ENCODE results near the gene MBOAT7. TPM values are rescaled to one million over a fixed set of nuclear protein-coding genes. Genes with fewer than 3 reads are reported as not detected.
"Not testable (repeated sequence)": the region's sequence is repeated elsewhere in the genome, so short reads cannot be mapped to it uniquely, and the experiment has no call there.

The MBOAT7 gene
- total RNA-seq, 1 experiment from 2014 or later: 32.1 TPM

- Histone ChIP-seq H3K9me3 (replicated peaks) (no peaks in the 10 kb centered on the region), H3K27ac (no peak overlapping the region), H3K36me3 (no peaks in the 10 kb centered on the region), H3K27me3 (no peaks in the 10 kb centered on the region), H3K4me3 (no peak overlapping the region), H3K4me1 (no peaks in the 10 kb centered on the region)
- no peak for DNase-seq
Observed at GRCh38 chr19:54186351-54186750, 3.0 kb downstream of the MBOAT7 start.

- Histone ChIP-seq H3K27ac (no peak overlapping the region), H3K9me3 (replicated peaks) (no peaks in the 10 kb centered on the region), H3K4me1 (peaks cover 2% of the 10 kb centered on the region; the same call in 1 of the 2 replicates), H3K4me3 (no peak overlapping the region), H3K27me3 (no peaks in the 10 kb centered on the region), H3K36me3 (no peaks in the 10 kb centered on the region)
- no peak for DNase-seq
Observed at GRCh38 chr19:54183431-54183830, 5.9 kb downstream of the MBOAT7 start.

- H3K36me3 ChIP-seq; H3K27me3 ChIP-seq; H3K4me1 ChIP-seq; H3K9me3 ChIP-seq (replicated peaks); H3K4me3 ChIP-seq; DNase-seq; H3K27ac ChIP-seq: not testable (repeated sequence)
Observed at GRCh38 chr19:54181894-54182293, 7.5 kb downstream of the MBOAT7 start.

GRCh38 chr19:54180691-54181091 is 8.7 kb downstream of the MBOAT7 start:
- H3K36me3 ChIP-seq: peaks cover 5% of the 10 kb centered on the region; the same call in 1 of the 2 replicates

GRCh38 chr19:54179921-54180461 is 9.4 kb downstream of the MBOAT7 start:
- H3K4me1 ChIP-seq: peaks cover 2% of the 10 kb centered on the region; the same call in 1 of the 2 replicates
- no peaks in the 10 kb centered on the region for H3K27me3 ChIP-seq
- H3K36me3 ChIP-seq: peaks cover 5% of the 10 kb centered on the region; the same call in 1 of the 2 replicates
- no peak overlapping the region for H3K27ac ChIP-seq
- DNase-seq: peak; percentile 62 to 70
- H3K9me3 ChIP-seq (replicated peaks): no peaks in the 10 kb centered on the region
- no peak overlapping the region for H3K4me3 ChIP-seq

More at GRCh38 chr19:54180691-54181091, 8.7 kb downstream of the MBOAT7 start:
- Histone ChIP-seq H3K27me3 (no peaks in the 10 kb centered on the region), H3K4me1 (peaks cover 2% of the 10 kb centered on the region; the same call in 1 of the 2 replicates), H3K4me3 (no peak overlapping the region), H3K27ac (no peak overlapping the region), H3K9me3 (replicated peaks) (no peaks in the 10 kb centered on the region)
- no peak for DNase-seq

GRCh38 chr19:54179262-54179852 is 10.0 kb downstream of the MBOAT7 start:
- Histone ChIP-seq H3K4me3 (no peak overlapping the region), H3K4me1 (peaks cover 2% of the 10 kb centered on the region; the same call in 1 of the 2 replicates), H3K27ac (no peak overlapping the region), H3K9me3 (replicated peaks) (no peaks in the 10 kb centered on the region), H3K36me3 (peaks cover 5% of the 10 kb centered on the region; the same call in 1 of the 2 replicates), H3K27me3 (no peaks in the 10 kb centered on the region)
- DNase-seq: no peak

GRCh38 chr19:54178581-54179261 is 10.7 kb downstream of the MBOAT7 start:
- Histone ChIP-seq H3K4me3 (no peak overlapping the region), H3K36me3 (peaks cover 5% of the 10 kb centered on the region; the same call in 1 of the 2 replicates), H3K4me1 (peaks cover 2% of the 10 kb centered on the region; the same call in 1 of the 2 replicates), H3K27me3 (no peaks in the 10 kb centered on the region), H3K27ac (no peak overlapping the region), H3K9me3 (replicated peaks) (no peaks in the 10 kb centered on the region)
- DNase-seq: peak in 1 of 2 experiments; percentile 49

- no peak overlapping the region for H3K27ac ChIP-seq
- H3K4me1 ChIP-seq: no peaks in the 10 kb centered on the region
- H3K9me3 ChIP-seq (replicated peaks): no peaks in the 10 kb centered on the region
- H3K4me3 ChIP-seq: no peak overlapping the region
- no peak for DNase-seq
- H3K36me3 ChIP-seq: peaks cover 5% of the 10 kb centered on the region; the same call in 1 of the 2 replicates
- H3K27me3 ChIP-seq: no peaks in the 10 kb centered on the region
Observed at GRCh38 chr19:54173951-54174834, 15.2 kb downstream of the MBOAT7 start.

- Histone ChIP-seq H3K27ac (no peak overlapping the region), H3K4me1 (no peaks in the 10 kb centered on the region), H3K27me3 (no peaks in the 10 kb centered on the region), H3K36me3 (peaks cover 4% of the 10 kb centered on the region; the same call in 1 of the 2 replicates), H3K9me3 (replicated peaks) (no peaks in the 10 kb centered on the region), H3K4me3 (no peak overlapping the region)
- DNase-seq: no peak
Observed at GRCh38 chr19:54173359-54173699, 16.1 kb downstream of the MBOAT7 start.

- Histone ChIP-seq H3K4me1 (no peaks in the 10 kb centered on the region), H3K9me3 (replicated peaks) (no peaks in the 10 kb centered on the region), H3K27me3 (no peaks in the 10 kb centered on the region), H3K27ac (no peak within 1 kb of the TSS), H3K36me3 (no peaks in the 10 kb centered on the region), H3K4me3 (no peak within 1 kb of the TSS)
- no peak for DNase-seq
Observed at GRCh38 chr19:54172471-54173358, 16.7 kb downstream of the MBOAT7 start, which contains the start of gene TMC4. TMC4 (minus strand) TSS chr19:54173160; CDS start chr19:54173117, 43 bp downstream.

- H3K4me3 ChIP-seq; H3K27ac ChIP-seq; H3K4me1 ChIP-seq; DNase-seq; H3K36me3 ChIP-seq; H3K27me3 ChIP-seq; H3K9me3 ChIP-seq (replicated peaks): not testable (repeated sequence)
Observed at GRCh38 chr19:54171736-54172431, 17.5 kb downstream of the MBOAT7 start.

GRCh38 chr19:54169149-54169740 is 20.1 kb downstream of the MBOAT7 start:
- Histone ChIP-seq H3K4me3 (no peak overlapping the region), H3K36me3 (no peaks in the 10 kb centered on the region), H3K27ac (no peak overlapping the region), H3K9me3 (replicated peaks) (0 out of 2 replicates have a peak, but pooled peaks cover 4% of the 10 kb centered on the region), H3K4me1 (no peaks in the 10 kb centered on the region), H3K27me3 (no peaks in the 10 kb centered on the region)
- no peak for DNase-seq

Measured in SJCRH30 (cell line).